ENCODE data around the gene ADAMTS7.
"Not testable (repeated sequence)": the region's sequence is repeated elsewhere in the genome, so short reads cannot be mapped to it uniquely, and the experiment has no call there.

DNA sequence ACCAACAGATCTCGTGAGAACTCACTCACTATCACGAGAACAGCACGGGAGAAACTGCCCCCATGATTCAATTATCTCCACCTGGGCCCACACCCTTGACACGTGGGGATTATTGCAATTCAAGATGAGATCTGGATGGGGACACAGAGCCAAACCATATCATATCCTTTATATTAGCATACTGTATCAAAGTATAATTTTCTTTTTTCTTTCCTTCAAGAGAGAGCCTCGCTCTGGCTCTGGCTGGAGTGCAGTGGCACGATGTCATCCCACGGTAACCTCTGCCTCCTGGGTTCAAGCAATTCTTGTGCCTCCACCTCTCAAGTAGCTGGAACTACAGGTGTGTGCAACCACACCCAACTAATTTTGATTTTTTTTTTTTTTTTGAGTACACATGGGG lies 63.4 kb downstream of the ADAMTS7 start:
- TF ChIP-seq, protein P1, sequence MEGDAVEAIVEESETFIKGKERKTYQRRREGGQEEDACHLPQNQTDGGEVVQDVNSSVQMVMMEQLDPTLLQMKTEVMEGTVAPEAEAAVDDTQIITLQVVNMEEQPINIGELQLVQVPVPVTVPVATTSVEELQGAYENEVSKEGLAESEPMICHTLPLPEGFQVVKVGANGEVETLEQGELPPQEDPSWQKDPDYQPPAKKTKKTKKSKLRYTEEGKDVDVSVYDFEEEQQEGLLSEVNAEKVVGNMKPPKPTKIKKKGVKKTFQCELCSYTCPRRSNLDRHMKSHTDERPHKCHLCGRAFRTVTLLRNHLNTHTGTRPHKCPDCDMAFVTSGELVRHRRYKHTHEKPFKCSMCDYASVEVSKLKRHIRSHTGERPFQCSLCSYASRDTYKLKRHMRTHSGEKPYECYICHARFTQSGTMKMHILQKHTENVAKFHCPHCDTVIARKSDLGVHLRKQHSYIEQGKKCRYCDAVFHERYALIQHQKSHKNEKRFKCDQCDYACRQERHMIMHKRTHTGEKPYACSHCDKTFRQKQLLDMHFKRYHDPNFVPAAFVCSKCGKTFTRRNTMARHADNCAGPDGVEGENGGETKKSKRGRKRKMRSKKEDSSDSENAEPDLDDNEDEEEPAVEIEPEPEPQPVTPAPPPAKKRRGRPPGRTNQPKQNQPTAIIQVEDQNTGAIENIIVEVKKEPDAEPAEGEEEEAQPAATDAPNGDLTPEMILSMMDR (IDR thresholded peaks at IDR 0.05) = not testable (repeated sequence)
- not testable (repeated sequence) for TF ChIP-seq POLR2A (IDR thresholded peaks at IDR 0.05)

Data from uterus (tissue), 2 donors.